Glomerular endothelial cell (primary cell): ENCODE measurements around the gene LRRN2. TPM values are rescaled to one million over a fixed set of nuclear protein-coding genes. Genes with fewer than 3 reads are reported as not detected.

Experiments
- DNase-seq: peaks from one replicate; pipeline ENCODE4 v3.0.0-alpha.2; 2011; ENCODE audit warnings: low read depth, low spot score; ENCODE audit errors: extremely low read depth
- total RNA-seq: library from RNA; depleted of rRNA; stranded (reverse); fragments of >200 nt; gene quantifications from 2 replicates; pipeline ENCODE4 v1.2.3, GENCODE V29; 2015

Gene LRRN2
- total RNA-seq, 1 donor from 2014 or later = not detected

- no peak for DNase-seq
These were observed 21.2 kb downstream of the LRRN2 start for GRCh38 chr1:204664384-204664651.

GRCh38 chr1:204663644-204664383 lies 21.7 kb downstream of the LRRN2 start:
- no peak for DNase-seq

GRCh38 chr1:204662530-204662929 lies 23.0 kb downstream of the LRRN2 start:
- DNase-seq = no peak

GRCh38 chr1:204660509-204660908 lies 25.0 kb downstream of the LRRN2 start:
- DNase-seq = no peak

- no peak for DNase-seq
These were observed 26.5 kb downstream of the LRRN2 start for GRCh38 chr1:204659056-204659455.

- DNase-seq = no peak
These were observed 27.2 kb downstream of the LRRN2 start for GRCh38 chr1:204658295-204658694.

- DNase-seq = no peak
These were observed 31.8 kb downstream of the LRRN2 start for GRCh38 chr1:204653590-204654340.

GRCh38 chr1:204652497-204652896 lies 33.0 kb downstream of the LRRN2 start:
- no peak for DNase-seq

- DNase-seq = no peak
These were observed 33.6 kb downstream of the LRRN2 start for GRCh38 chr1:204651843-204652421.

GRCh38 chr1:204650911-204651570 lies 34.5 kb downstream of the LRRN2 start:
- no peak for DNase-seq

- no peak for DNase-seq
These were observed 35.6 kb downstream of the LRRN2 start for GRCh38 chr1:204649721-204650521.

- DNase-seq = no peak
These were observed 37.0 kb downstream of the LRRN2 start for GRCh38 chr1:204648576-204648975.

GRCh38 chr1:204647805-204648153 lies 37.8 kb downstream of the LRRN2 start:
- DNase-seq = no peak

- DNase-seq = peak; percentile 52
These were observed 38.3 kb downstream of the LRRN2 start for GRCh38 chr1:204647114-204647804.

GRCh38 chr1:204645666-204646065 lies 39.9 kb downstream of the LRRN2 start:
- no peak for DNase-seq

- DNase-seq = no peak
These were observed 40.3 kb downstream of the LRRN2 start for GRCh38 chr1:204645251-204645650.

- DNase-seq = no peak
These were observed 42.0 kb downstream of the LRRN2 start for GRCh38 chr1:204643503-204643902.

- DNase-seq = no peak
These were observed 43.6 kb downstream of the LRRN2 start for GRCh38 chr1:204641936-204642335.

GRCh38 chr1:204641455-204641854 lies 44.1 kb downstream of the LRRN2 start:
- no peak for DNase-seq

GRCh38 chr1:204640578-204640977 lies 45.0 kb downstream of the LRRN2 start:
- no peak for DNase-seq
